Activated CD4-positive, alpha-beta T cell treated with anti-CD3 and anti-CD28 coated beads, Interleukin-2, amount 50 U/mL, for 16 hours (primary cell): ENCODE results near the gene TRPM2.
"Not testable (repeated sequence)": the region's sequence is repeated elsewhere in the genome, so short reads cannot be mapped to it uniquely, and the experiment has no call there.

ENCODE experiments used
- DNase-seq: peaks from one replicate; pipeline ENCODE4 v3.0.0-alpha.2; 2020

Gene TRPM2

DNA sequence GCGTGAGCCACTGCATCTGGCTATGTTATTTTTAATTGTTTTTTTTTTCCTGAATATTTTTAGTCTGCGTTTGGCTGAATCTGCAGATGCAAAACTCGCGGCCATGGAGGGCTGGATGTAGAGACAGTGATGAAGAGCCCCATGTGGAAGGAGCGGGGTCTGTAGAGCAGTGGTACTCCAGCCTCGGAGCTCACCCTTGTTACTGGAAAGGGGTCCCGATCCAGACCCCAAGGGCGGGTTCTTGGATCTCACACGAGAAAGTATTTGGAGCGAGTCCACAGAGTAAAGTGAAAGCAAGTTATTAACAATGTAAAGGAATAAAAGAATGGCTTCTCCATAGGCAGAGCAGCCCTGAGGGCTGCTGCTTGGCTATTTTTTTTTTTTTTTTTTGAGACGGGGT lies 2.7 kb downstream of the TRPM2 start:
- no peak for DNase-seq

- peak; percentile 8 for DNase-seq
Measured at GRCh38 chr21:44356636-44357035, 3.2 kb downstream of the TRPM2 start.

DNA sequence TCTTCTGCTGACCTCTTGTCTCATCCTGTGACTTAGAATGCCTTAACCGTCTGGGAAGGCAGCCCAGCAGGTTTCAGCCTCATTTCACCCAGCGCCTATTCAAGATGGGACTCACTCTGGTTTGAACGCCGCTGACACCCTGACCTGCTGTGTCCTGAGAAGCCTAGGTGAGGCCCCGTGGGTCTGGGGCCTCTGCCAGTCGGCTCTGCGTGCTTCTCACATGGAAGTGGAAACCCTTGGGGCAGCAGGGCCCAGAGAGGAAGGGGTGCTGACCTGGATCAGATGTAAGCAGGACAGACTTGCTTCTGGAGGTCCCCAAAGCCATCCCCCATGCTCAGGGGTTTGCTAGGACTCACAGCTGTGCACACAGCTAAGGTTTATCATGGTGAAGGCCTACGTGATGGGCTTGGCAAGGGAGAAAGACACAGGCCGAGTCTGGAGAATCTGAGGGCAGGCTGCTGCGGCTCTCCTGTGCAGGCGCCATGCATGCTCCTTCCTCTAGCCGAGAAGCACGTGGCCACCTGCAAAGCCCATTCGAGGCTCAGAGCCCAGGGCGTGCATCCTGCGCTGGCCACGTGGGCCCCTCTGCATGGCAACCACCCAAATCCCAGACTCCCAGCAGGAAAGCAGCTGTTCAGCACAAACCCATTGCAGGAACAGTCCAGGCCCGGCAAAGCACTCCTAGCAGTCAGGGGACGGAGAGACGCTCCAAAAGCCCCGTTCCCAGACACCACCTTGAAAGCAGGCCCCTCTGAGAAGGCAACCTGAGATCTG lies 3.8 kb downstream of the TRPM2 start:
- no peak for DNase-seq

GRCh38 chr21:44359396-44359795 lies 6.0 kb downstream of the TRPM2 start:
- no peak for DNase-seq

GRCh38 chr21:44360159-44360558 lies 6.7 kb downstream of the TRPM2 start:
- DNase-seq = no peak

DNA sequence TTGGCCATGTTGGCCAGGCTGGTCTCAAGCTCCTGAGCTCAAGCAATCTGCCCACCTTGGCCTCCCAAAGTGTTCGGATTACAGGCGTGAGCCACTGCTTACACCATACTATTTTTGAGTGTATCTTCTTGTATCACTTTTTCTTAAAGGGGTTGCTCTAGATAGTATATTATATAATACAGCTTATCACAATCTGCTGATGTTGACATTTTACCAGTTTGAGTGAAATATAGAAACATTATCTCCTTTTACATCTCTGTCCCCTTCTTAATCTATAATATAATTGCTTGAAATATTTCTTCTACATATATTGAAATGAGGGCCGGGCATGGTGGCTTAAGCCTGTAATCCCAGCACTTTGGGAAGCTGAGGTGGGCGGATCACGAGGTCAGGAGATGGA lies 8.5 kb downstream of the TRPM2 start:
- DNase-seq = not testable (repeated sequence)

GRCh38 chr21:44363278-44363677 lies 9.9 kb downstream of the TRPM2 start:
- DNase-seq = no peak

GRCh38 chr21:44364151-44365053 lies 11.0 kb downstream of the TRPM2 start:
- DNase-seq = no peak

GRCh38 chr21:44365251-44365966 lies 12.0 kb downstream of the TRPM2 start:
- no peak for DNase-seq

DNA sequence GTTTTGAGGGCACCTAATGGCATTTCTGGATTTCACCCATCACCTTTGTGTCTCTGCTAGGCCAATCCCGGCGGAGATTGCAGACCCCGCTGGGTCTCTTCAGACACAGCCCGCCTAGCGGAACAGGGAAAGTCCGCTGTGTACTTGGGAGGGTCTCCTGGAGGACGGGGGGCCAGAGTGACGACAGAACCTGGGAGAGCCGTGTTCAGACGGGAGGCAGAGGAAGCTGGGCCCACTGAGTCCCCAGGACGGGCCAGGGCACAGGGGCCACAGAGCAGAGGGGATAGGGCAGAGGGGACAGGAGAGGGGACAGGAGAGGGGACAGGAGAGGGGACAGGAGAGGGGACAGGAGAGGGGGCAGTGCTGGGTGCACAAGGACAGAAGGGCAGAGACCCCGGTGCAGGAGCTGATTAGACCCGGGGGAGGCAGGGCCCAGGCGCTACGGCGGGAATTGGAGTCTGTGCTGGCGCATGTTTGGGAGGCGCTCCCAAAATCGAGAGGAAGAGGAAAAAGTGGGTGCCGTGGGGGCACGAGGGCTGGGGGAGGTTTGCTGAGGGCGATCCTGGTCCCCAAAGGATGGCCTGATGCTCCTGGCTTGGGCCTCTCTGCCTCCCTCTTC lies 12.7 kb downstream of the TRPM2 start:
- DNase-seq = no peak

DNA sequence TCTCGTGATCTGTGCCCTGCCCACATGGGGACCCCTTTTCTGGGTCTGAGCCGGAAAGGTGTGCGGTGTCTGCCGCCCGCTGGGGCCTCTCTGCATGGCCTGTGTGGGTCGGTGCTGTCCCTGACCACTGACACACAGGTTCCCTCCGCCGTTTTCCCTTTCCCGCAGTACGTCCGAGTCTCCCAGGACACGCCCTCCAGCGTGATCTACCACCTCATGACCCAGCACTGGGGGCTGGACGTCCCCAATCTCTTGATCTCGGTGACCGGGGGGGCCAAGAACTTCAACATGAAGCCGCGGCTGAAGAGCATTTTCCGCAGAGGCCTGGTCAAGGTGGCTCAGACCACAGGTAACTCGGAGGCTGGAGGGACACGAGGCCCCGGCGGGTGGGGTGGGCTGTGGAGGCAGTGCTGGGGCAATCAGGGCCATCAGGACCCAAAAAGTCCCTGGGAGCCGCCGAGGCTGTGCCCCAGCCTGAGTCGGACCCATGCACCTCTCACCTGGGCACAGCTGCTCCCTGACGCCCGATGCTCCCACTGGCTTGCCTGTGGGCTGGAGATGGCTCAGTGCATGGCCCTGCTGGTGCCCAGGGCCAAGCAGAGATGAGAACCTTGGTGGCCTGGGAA lies 13.3 kb downstream of the TRPM2 start:
- DNase-seq = no peak

- no peak for DNase-seq
Measured at GRCh38 chr21:44368711-44369446, 15.5 kb downstream of the TRPM2 start.

- DNase-seq = no peak
Measured at GRCh38 chr21:44370027-44370735, 16.8 kb downstream of the TRPM2 start.

DNA sequence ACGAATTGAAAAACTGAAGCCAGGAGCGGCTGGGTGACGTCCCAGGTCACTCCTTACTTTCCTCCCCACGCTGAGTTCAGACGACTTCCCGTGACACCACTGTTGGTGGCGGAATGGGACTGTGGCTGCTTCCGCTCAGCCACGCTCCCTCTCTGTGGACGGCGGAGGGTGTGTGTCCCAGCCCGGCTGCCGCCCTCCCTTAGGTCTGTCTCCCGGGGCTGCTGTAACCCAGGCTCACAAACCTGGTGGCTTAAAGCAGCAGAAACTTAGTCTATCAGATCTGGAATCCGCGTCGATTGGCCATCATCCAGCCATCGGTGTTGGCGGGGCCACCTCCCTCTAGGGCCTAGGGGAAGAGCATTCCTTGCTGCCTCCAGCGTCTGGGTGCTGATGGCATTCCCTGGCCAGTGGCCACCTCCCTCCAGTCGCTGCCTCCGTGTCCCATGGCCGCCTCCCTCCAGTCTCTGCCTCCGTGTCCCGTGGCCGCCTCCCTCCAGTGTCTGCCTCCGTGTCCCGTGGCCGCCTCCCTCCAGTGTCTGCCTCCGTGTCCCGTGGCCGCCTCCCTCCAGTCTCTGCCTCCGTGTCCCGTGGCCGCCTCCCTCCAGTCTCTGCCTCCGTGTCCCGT lies 17.5 kb downstream of the TRPM2 start:
- no peak for DNase-seq

GRCh38 chr21:44371596-44371995 lies 18.2 kb downstream of the TRPM2 start:
- no peak for DNase-seq

DNA sequence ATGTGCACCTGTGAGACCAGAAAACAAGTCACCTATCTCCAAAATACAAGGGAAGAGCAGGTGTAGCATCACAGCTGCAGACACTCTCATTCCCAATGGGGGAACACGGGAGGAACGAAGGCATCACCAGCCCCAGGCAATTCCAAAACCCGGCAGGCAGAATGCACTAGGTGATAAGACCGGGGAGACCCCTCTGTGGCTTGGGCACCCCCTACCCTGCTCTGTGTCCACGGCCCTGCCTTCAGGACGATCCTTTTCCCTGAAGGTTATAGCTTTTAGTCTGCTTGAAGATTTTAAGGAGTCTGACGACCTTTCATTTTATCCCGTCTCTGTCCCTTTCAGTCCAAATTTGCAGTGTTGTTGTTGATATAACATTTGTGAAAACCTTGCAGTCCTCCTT lies 19.2 kb downstream of the TRPM2 start:
- no peak for DNase-seq

GRCh38 chr21:44374601-44375280 lies 21.3 kb downstream of the TRPM2 start:
- DNase-seq = no peak

- peak; percentile 33 for DNase-seq
Measured at GRCh38 chr21:44375281-44375651, 21.8 kb downstream of the TRPM2 start.

GRCh38 chr21:44375761-44376241 lies 22.4 kb downstream of the TRPM2 start:
- DNase-seq = no peak

GRCh38 chr21:44376606-44377005 lies 23.2 kb downstream of the TRPM2 start:
- no peak for DNase-seq
